Stimulated activated CD8-positive, alpha-beta memory T cell treated with anti-CD3 and anti-CD28 coated beads, Interleukin-15, amount 100 ng/mL, for 4 hours (primary cell): ENCODE measurements around the gene CACTIN.

Experiments
- DNase-seq, 2 donors: peaks; one replicate each; pipeline ENCODE4 v3.0.0-alpha.2; 2020; ENCODE audit warnings: low read depth in 2 of 2

CACTIN gene

DNA sequence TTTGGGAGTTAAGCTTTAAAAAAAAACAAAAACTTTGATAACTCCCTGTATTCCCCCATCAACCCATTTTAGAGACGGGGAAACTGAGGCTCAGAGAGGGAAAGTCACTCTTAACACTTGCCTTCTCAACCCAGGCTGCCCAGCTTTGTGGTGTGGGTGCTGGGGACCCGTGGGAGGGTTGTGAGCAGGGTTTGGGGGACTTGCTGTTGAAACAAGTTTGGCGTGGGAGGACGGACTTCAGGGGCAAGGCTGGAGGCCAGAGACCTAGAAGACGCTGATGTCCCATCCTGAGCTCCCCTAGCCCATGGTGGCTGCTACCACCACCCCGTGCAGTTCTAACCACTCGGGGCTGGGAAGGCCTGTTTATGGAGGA, 747 bp upstream of the CACTIN start:
- no peak for DNase-seq

- no peak for DNase-seq
These were observed 556 bp downstream of the CACTIN start for GRCh38 chr19:3625996-3626472.

DNA sequence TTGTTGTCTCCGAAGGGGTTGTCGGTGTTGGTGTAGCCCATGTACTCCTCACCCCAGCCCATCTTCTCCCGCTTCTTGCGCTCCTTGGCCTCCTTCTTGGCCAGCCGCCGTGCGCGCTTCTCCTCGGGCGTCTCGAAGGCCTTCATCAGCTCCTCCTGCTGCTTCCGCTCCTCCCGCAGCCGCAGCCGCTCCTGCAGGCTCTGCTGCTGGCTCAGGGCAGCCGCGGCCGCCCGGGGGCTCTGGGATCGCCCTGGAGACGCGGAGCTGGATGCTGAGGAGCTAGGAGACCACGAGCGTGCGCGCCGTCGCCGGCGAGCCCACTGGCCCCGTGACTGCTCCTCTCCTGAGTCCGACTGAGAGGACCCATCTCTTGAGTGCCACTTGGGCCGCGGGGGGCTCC, 2.9 kb downstream of the CACTIN start:
- DNase-seq, result no peak

- DNase-seq, result no peak
These were observed 4.4 kb downstream of the CACTIN start for GRCh38 chr19:3622224-3622623.

- no peak for DNase-seq
These were observed 4.9 kb downstream of the CACTIN start for GRCh38 chr19:3621689-3622088.

- DNase-seq, result no peak
These were observed 5.6 kb downstream of the CACTIN start for GRCh38 chr19:3620817-3621547.

DNA sequence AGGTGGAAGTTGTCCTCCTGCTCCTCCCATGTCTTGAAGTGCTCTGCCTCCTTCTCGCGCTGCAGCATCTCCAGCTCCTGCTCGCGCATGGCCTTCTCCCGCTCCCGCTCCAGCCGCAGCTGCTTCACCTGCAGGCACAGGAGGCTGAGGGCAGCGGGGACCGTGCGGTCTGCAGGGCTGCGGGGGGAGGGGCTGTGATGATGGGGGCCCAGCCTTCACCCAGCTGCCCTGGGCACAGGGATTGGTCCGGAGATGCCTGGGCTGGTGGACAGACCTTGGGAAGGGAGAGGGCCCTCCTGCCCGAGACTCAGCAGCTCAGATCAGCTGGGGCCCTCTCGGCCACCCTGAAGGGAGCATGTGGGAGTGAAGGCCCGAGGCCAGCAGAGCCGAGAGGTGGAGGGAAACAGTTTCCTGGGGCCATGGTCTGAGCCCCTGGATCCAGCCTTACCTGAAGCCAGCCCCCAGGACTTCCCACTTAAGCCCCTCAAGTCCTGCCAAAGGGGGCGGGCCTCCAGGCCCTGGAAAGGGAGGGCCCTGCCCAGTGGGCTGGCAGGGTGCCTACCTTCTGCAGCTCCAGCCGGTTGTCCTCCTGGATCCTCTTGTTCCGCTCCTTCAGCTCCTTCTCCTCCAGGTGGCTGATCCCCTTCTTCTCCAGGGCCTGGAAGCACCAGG, 6.3 kb downstream of the CACTIN start:
- DNase-seq, result no peak

DNA sequence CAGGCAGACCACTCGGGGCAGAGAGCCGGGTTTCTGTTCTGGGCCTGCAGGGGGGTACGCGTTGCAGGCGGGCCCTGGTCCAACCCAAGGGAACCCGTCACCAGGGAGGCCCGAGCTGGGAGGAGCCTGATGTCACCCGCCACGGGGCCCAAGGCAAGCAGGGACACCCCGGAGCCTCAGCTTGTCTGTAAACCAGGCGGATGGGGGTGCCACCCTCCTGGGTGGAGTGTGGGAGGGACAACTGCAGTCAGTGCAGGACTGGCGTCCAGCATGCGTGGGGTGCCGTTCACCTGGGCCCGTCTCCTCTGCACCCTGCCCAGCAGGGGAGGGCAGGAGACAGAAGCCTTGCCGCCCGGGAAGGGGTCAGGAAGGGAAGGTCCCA, 7.0 kb downstream of the CACTIN start:
- no peak for DNase-seq

DNA sequence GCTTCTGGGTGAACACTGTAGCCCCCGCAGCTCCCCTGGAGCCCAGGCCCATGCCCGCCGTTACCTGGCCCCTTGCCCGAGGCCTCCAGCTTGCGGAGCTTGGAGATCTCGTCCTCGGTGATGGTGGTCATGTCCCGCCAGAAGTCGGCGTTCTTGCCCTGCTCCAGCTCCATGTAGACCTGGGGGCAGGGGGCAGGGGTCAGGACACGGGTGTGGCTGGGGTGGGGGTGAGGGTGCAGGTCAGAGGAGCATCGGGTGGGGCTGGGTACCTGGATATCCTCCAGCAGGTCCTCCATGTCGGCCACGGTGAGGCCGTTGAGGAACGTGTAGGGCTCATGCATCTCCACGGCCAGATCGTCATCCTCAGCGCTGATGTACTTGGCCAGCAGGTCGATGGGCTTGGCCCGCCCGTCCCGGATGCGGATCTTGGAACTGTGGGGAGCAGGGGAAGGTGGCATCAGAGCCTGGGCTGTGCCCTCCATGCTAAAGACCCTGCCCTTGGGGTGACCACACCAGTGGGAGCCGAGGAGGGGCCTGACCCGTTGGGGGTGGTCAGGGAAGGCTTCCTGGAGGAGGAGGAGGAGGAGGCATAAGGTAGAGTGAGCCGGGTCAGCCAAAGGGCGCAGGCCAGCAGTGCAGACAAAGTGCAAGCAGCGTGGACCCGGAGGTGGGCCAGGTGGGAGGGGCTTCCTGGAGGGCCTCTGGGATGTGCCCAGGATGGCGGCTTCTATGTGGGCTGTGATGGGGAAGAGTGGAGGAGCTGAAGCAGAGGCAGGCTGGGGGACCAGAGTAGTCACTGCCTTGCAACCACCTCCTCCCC, 7.6 kb downstream of the CACTIN start:
- DNase-seq, result no peak

GRCh38 chr19:3618144-3618810, 8.3 kb downstream of the CACTIN start:
- peak in 1 of 2 donors; percentile 22 for DNase-seq

GRCh38 chr19:3617463-3617862, 9.1 kb downstream of the CACTIN start:
- no peak for DNase-seq

GRCh38 chr19:3615524-3616135, 11.0 kb downstream of the CACTIN start:
- DNase-seq, result no peak

- no peak for DNase-seq
These were observed 11.6 kb downstream of the CACTIN start for GRCh38 chr19:3614858-3615505.

- no peak for DNase-seq
These were observed 12.6 kb downstream of the CACTIN start for GRCh38 chr19:3613818-3614661.

GRCh38 chr19:3612901-3613741, 13.5 kb downstream of the CACTIN start:
- DNase-seq, result no peak

DNA sequence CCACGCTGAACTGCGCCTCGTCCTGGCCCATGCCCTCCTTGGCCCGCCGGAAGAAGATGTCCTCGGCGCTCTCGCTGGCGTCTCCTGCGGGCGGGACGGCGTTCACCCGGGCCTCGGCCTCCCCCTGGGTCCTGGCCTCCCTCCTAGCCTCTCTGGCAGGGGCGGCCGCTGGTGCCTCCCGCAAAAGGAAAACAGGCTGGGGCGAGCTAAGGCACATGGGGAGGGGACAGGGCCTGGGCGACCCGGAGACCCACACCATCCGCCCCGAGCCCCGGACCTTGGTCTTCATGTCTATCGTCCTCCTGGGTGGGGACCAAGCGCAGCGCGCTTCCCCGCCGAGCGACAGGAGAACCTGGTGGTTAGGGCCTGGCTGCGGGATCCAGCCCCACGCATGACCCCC, 14.3 kb downstream of the CACTIN start:
- no peak for DNase-seq

DNA sequence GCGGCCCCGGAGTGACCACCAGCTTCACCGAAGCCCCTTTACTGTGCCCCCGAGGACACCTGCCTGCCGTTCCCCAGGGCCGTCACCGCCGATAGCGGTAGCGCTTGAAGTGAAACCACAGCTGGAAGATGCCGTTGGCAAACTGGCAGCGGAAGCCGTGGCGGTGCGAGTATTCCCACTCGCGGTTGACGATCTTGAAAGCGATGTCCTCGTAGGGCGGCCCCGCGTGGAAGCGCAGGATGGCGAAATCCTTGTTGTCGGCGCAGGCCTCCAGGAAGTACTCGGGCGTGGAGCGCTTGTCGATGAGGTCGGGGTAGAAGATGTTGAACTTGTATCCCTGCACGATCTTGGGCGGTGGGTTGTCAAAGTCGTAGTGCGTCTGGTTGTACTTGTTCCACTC, 14.7 kb downstream of the CACTIN start:
- no peak for DNase-seq

GRCh38 chr19:3610745-3611717, 15.6 kb downstream of the CACTIN start:
- DNase-seq, result no peak
